ENCODE results near the gene GGT7. TPM values are rescaled to one million over a fixed set of nuclear protein-coding genes. Genes with fewer than 3 reads are reported as not detected.
"Not testable (repeated sequence)": the region's sequence is repeated elsewhere in the genome, so short reads cannot be mapped to it uniquely, and the experiment has no call there.

Gene GGT7
- total RNA-seq, 2 experiments from 2014 or later: 1.8 to 2.7 TPM

- no peak overlapping the region for H3K4me3 ChIP-seq (ENCODE audit: low read depth, low read length, poor library complexity, severe bottlenecking)
- H3K27ac ChIP-seq (ENCODE audit: low read depth, low read length, poor library complexity, severe bottlenecking): no peak overlapping the region
- CTCF ChIA-PET (ENCODE audit: unreplicated experiment): no interaction called here
- no peak for DNase-seq (ENCODE audit: low spot score)
- H3K4me2 ChIP-seq (ENCODE audit: low read length): no peak overlapping the region
- POLR2A ChIA-PET: no interaction called here
- H3K79me2 ChIP-seq (ENCODE audit: insufficient read depth, low read depth, low read length): peaks cover 12% of the 10 kb centered on the region; the same call in 1 of the 2 replicates
- intact Hi-C loops (cut with micrococcal nuclease; ENCODE audit: unreplicated experiment): no loop called here
- no peak for TF ChIP-seq CTCF (conservative IDR thresholded peaks at IDR 0.05; ENCODE audit: low read length)
- no peak for TF ChIP-seq EZH2phosphoT487 (IDR thresholded peaks at IDR 0.05; ENCODE audit: borderline replicate concordance, low read depth, low read length)
- no TSS peak for BruUV-seq (replicated peaks)
- no peaks in the 10 kb centered on the region; the same call in 1 of the 2 replicates for H4K20me1 ChIP-seq (ENCODE audit: insufficient read depth, low read length)
- H3K4me1 ChIP-seq (ENCODE audit: insufficient read depth, low read length, poor library complexity, severe bottlenecking): no peaks in the 10 kb centered on the region
- no peaks in the 10 kb centered on the region for H3K36me3 ChIP-seq (ENCODE audit: insufficient read depth, low read length)
- no peaks in the 10 kb centered on the region for H3K9me3 ChIP-seq (ENCODE audit: low read length)
- no peaks in the 10 kb centered on the region for H3K9me2 ChIP-seq (ENCODE audit: insufficient read depth, low read length)
- H2AFZ ChIP-seq (ENCODE audit: low read length): no peak overlapping the region
Observed at GRCh38 chr20:34808583-34808982, 64.1 kb downstream of the GGT7 start.

GRCh38 chr20:34807944-34808465 is 64.7 kb downstream of the GGT7 start:
- H3K9me2 ChIP-seq (ENCODE audit: insufficient read depth, low read length); H3K4me1 ChIP-seq (ENCODE audit: insufficient read depth, low read length, poor library complexity, severe bottlenecking); DNase-seq (ENCODE audit: low spot score); POLR2A ChIA-PET; H4K20me1 ChIP-seq (ENCODE audit: insufficient read depth, low read length); H3K36me3 ChIP-seq (ENCODE audit: insufficient read depth, low read length); CTCF ChIA-PET (ENCODE audit: unreplicated experiment); H3K4me3 ChIP-seq (ENCODE audit: low read depth, low read length, poor library complexity, severe bottlenecking); H3K27ac ChIP-seq (ENCODE audit: low read depth, low read length, poor library complexity, severe bottlenecking); BruUV-seq (replicated peaks); H3K4me2 ChIP-seq (ENCODE audit: low read length); H3K9me3 ChIP-seq (ENCODE audit: low read length); intact Hi-C loops (cut with micrococcal nuclease; ENCODE audit: unreplicated experiment); H3K79me2 ChIP-seq (ENCODE audit: insufficient read depth, low read depth, low read length); H2AFZ ChIP-seq (ENCODE audit: low read length): not testable (repeated sequence)

- Histone ChIP-seq H3K36me3 (ENCODE audit: insufficient read depth, low read length) (no peaks in the 10 kb centered on the region), H2AFZ (ENCODE audit: low read length) (no peak overlapping the region), H3K79me2 (ENCODE audit: insufficient read depth, low read depth, low read length) (peaks cover 7% of the 10 kb centered on the region; the same call in 1 of the 2 replicates), H3K4me1 (ENCODE audit: insufficient read depth, low read length, poor library complexity, severe bottlenecking) (no peaks in the 10 kb centered on the region), H3K9me3 (ENCODE audit: low read length) (no peaks in the 10 kb centered on the region), H3K4me3 (ENCODE audit: low read depth, low read length, poor library complexity, severe bottlenecking) (no peak overlapping the region), H3K27ac (ENCODE audit: low read depth, low read length, poor library complexity, severe bottlenecking) (no peak overlapping the region), H3K9me2 (ENCODE audit: insufficient read depth, low read length) (no peaks in the 10 kb centered on the region), H3K4me2 (ENCODE audit: low read length) (no peak overlapping the region), H4K20me1 (ENCODE audit: insufficient read depth, low read length) (no peaks in the 10 kb centered on the region; the same call in 1 of the 2 replicates)
- intact Hi-C loops (cut with micrococcal nuclease; ENCODE audit: unreplicated experiment): no loop called here
- POLR2A ChIA-PET: no interaction called here
- TF ChIP-seq EZH2phosphoT487 (IDR thresholded peaks at IDR 0.05; ENCODE audit: borderline replicate concordance, low read depth, low read length): no peak
- no peak for TF ChIP-seq CTCF (conservative IDR thresholded peaks at IDR 0.05; ENCODE audit: low read length)
- DNase-seq (ENCODE audit: low spot score): no peak
- TSS peak; percentile 53 for BruUV-seq (replicated peaks)
- CTCF ChIA-PET (ENCODE audit: unreplicated experiment): no interaction called here
Observed at GRCh38 chr20:34806255-34806654, 66.4 kb downstream of the GGT7 start.
